Activated T-cell treated with anti-CD3 and anti-CD28 coated beads, Interleukin-2, amount 50 U/mL, for 4 hours (primary cell): ENCODE results near the gene PCSK1. TPM values are rescaled to one million over a fixed set of nuclear protein-coding genes. Genes with fewer than 3 reads are reported as not detected.

Experiments used
- ATAC-seq, 2 donors: fragments of 200-7000 bp; cut with Tn5 transposase; one replicate each; pipeline ENCODE4 v1.10.0; 2021
- DNase-seq: peaks from one replicate; pipeline ENCODE4 v3.0.0-alpha.2; 2020
- H3K27me3 Mint-ChIP-seq: one replicate; pipeline ENCODE4 v1.8.0; 2021; ENCODE audit warnings: low read depth, mixed read lengths
- H3K36me3 Mint-ChIP-seq: one replicate; pipeline ENCODE4 v1.8.0; 2022; ENCODE audit warnings: mixed read lengths; ENCODE audit not compliant: insufficient read depth
- H3K4me1 Mint-ChIP-seq: one replicate; pipeline ENCODE4 v1.8.0; 2021; ENCODE audit warnings: low read depth, mixed read lengths
- H3K4me3 Mint-ChIP-seq: one replicate; pipeline ENCODE4 v1.8.0; 2021; ENCODE audit warnings: mild to moderate bottlenecking, moderate library complexity, mixed read lengths
- H3K9me3 Mint-ChIP-seq: one replicate; pipeline ENCODE4 v1.8.0; 2021; ENCODE audit warnings: mixed read lengths
- total RNA-seq, 3 donors: library from RNA; stranded (reverse); gene quantifications; one replicate each; pipeline ENCODE4 v1.2.1, GENCODE V29; 2021

Gene PCSK1
- not detected for total RNA-seq

GRCh38 chr5:96433066-96433447, at the start of gene PCSK1:
TSS of gene PCSK1 (minus strand) at chr5:96433248. CDS start at chr5:96433042, 206 bp downstream.
- H3K4me3 Mint-ChIP-seq: no peak within 1 kb of the TSS
- H3K9me3 Mint-ChIP-seq: no peaks in the 10 kb centered on the region
- H3K4me1 Mint-ChIP-seq: peaks cover 17% of the 10 kb centered on the region
- DNase-seq (no peak), ATAC-seq (no peak)
- peaks cover 66% of the 10 kb centered on the region for H3K27me3 Mint-ChIP-seq
- no peaks in the 10 kb centered on the region for H3K36me3 Mint-ChIP-seq

DNA sequence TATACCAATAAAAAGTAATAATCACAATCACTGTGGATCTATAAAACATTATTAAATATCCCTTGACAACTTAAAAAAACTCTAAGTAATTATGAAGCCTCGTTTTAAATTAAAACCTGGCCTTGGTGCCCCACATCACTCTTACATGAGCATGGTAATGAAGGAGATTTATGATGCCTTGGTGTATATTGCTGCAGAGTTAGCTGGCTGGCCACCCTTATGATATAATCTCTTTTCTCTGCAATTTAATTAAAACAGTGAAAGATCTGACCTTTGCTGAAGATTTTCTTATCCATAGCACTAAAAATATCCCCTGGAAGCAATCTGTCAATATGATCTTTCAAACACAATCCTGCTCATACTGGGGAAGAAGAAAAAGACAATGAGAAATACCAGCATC, 48.8 kb upstream of the PCSK1 start:
- H3K36me3 Mint-ChIP-seq: no peaks in the 10 kb centered on the region
- ATAC-seq: no peak
- peaks cover 16% of the 10 kb centered on the region for H3K27me3 Mint-ChIP-seq
- H3K4me3 Mint-ChIP-seq: no peak overlapping the region
- DNase-seq: no peak
- H3K4me1 Mint-ChIP-seq: no peaks in the 10 kb centered on the region
- H3K9me3 Mint-ChIP-seq: no peaks in the 10 kb centered on the region

DNA sequence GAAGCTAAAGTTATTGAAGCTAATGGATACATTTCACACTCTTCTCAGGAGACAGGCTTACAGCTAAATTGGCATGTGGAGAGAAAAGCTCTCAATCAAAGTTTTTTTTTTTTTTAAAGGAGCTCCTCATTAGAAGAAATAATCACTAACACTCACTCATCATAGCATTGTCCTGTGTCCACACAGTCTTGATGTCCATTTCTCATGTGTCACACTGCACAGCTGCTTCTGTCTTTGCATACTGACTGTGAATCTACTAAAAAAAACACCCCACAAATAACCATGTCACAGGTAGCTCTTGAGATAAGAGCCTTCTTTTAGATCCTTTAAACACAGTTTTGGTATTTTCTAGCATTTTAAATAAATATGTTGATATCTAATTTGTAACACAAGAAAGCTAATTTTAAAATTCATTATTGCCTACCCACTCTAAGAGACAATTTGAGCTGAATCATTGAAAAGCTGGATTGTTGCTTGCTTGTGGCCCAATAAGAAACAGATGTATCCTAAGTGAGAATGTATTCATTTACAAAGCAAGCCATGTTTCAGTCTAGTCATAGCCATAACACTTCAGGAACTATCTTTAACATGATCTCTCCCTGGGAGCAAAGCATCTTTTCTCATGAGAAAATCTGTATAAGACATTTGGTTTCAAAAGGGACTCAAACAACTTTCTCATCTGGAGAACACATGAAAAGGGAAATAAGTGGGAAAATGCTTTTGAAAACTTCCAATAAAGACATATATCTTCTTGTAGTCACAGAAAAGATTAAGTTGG, 48.1 kb upstream of the PCSK1 start:
- Mint-ChIP-seq H3K4me1 (no peaks in the 10 kb centered on the region), H3K9me3 (no peaks in the 10 kb centered on the region), H3K36me3 (no peaks in the 10 kb centered on the region), H3K27me3 (peaks cover 11% of the 10 kb centered on the region), H3K4me3 (no peak overlapping the region)
- ATAC-seq (no peak), DNase-seq (no peak)

DNA sequence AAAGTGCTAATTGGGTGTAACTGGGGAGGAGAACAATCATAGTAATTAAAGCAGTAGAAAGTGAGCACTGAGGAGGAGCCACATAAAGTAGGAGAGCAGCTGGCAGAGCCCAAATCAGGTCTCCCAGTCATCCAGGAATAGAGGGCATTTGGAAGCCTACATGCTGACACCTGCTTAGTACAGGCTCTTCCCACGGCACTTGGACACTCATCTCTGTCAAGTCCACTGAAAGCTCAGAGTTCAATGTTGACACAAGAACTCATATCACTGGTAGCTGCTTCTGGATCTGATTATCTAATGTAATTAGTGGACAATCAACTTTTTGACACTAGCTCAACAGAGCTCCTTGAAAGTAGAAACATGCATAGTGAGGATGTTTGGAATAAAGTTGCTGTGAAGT, 45.9 kb upstream of the PCSK1 start:
- Mint-ChIP-seq H3K4me3 (no peak overlapping the region), H3K9me3 (no peaks in the 10 kb centered on the region), H3K36me3 (no peaks in the 10 kb centered on the region), H3K4me1 (no peaks in the 10 kb centered on the region), H3K27me3 (peaks cover 3% of the 10 kb centered on the region)
- ATAC-seq (no peak), DNase-seq (no peak)

- H3K9me3 Mint-ChIP-seq: no peaks in the 10 kb centered on the region
- no peaks in the 10 kb centered on the region for H3K4me1 Mint-ChIP-seq
- no peak for ATAC-seq
- no peak for DNase-seq
- no peak overlapping the region for H3K4me3 Mint-ChIP-seq
- no peaks in the 10 kb centered on the region for H3K27me3 Mint-ChIP-seq
- H3K36me3 Mint-ChIP-seq: no peaks in the 10 kb centered on the region
Measured at GRCh38 chr5:96476654-96477053, 43.6 kb upstream of the PCSK1 start.

DNA sequence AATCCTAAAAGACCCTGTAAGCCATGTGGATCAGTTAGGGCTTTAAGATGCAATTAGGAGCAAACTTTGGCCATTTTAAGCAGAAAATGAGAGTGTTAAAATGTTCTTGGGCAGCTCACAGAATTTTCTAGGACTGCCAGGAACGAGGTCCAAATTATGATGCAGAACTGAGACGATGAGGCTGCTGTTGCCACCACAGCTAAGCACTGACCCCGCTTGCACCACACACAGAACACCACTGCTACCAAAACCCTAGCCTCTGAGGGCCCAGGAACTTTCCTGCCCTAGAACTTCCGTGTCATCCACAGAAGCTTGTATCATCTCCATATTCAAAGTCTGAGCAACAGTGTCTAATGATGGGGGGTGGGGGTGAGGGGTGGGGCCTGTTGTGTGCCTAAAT, 41.0 kb upstream of the PCSK1 start:
- H3K27me3 Mint-ChIP-seq: no peaks in the 10 kb centered on the region
- DNase-seq: no peak
- no peaks in the 10 kb centered on the region for H3K9me3 Mint-ChIP-seq
- no peak for ATAC-seq
- no peaks in the 10 kb centered on the region for H3K4me1 Mint-ChIP-seq
- H3K36me3 Mint-ChIP-seq: no peaks in the 10 kb centered on the region
- H3K4me3 Mint-ChIP-seq: no peak overlapping the region

DNA sequence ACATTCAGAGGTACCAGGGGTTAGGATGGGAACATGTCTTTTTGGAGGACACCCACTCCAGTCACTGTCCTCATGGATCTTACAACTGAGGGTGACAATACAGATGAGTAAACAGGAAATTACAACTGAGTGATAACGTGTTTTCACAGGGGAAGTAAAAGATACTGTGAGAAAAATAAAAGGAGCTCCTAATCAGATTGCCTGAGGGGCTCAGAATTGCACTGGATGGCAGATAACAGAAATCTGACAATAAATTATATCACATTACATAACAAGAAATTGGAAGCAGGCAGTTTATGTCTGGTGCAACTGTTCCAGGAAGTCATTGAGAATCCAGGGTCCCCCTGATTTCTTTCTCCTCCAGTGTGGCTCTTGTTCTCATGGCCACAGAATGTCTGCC, 40.1 kb upstream of the PCSK1 start:
- DNase-seq: no peak
- peaks cover 3% of the 10 kb centered on the region for H3K27me3 Mint-ChIP-seq

GRCh38 chr5:96470785-96471184, 37.7 kb upstream of the PCSK1 start:
- Mint-ChIP-seq H3K27me3 (peaks cover 5% of the 10 kb centered on the region), H3K36me3 (no peaks in the 10 kb centered on the region), H3K4me3 (no peak overlapping the region), H3K9me3 (no peaks in the 10 kb centered on the region), H3K4me1 (no peaks in the 10 kb centered on the region)
- no peak for DNase-seq
- ATAC-seq: no peak

More for the DNA sequence above, 40.1 kb upstream of the PCSK1 start:
- H3K4me1 Mint-ChIP-seq: no peaks in the 10 kb centered on the region
- no peak for ATAC-seq
- H3K4me3 Mint-ChIP-seq: no peak overlapping the region
- no peaks in the 10 kb centered on the region for H3K36me3 Mint-ChIP-seq
- no peaks in the 10 kb centered on the region for H3K9me3 Mint-ChIP-seq

DNA sequence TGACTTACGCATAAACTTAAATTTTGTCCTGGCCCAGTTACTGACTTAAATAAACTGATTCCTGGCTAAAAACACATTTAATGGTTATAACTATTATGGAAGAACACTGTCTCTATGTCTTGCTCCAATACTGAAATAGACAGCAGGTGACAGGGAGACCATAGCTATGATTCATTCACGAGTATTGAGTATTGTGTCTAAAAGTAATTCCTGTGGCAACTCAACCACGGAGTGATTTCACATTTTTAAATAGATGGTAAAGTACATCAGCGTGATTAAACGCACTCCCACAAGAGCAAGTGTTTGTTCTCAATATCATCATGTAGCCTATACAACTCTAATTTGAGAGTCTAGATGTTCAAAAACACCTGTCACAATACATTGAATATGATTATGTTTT, 35.9 kb upstream of the PCSK1 start:
- H3K36me3 Mint-ChIP-seq: no peaks in the 10 kb centered on the region
- ATAC-seq: no peak
- H3K27me3 Mint-ChIP-seq: peaks cover 5% of the 10 kb centered on the region

GRCh38 chr5:96463091-96463490, 30.0 kb upstream of the PCSK1 start:
- no peaks in the 10 kb centered on the region for H3K9me3 Mint-ChIP-seq
- no peaks in the 10 kb centered on the region for H3K36me3 Mint-ChIP-seq
- no peaks in the 10 kb centered on the region for H3K4me1 Mint-ChIP-seq
- no peak overlapping the region for H3K4me3 Mint-ChIP-seq
- peaks cover 11% of the 10 kb centered on the region for H3K27me3 Mint-ChIP-seq
- DNase-seq (no peak), ATAC-seq (no peak)

More for the DNA sequence above, 35.9 kb upstream of the PCSK1 start:
- no peak for DNase-seq
- H3K9me3 Mint-ChIP-seq: no peaks in the 10 kb centered on the region
- H3K4me3 Mint-ChIP-seq: no peak overlapping the region
- no peaks in the 10 kb centered on the region for H3K4me1 Mint-ChIP-seq

GRCh38 chr5:96459313-96460121, 26.5 kb upstream of the PCSK1 start:
- Mint-ChIP-seq H3K4me3 (no peak overlapping the region), H3K9me3 (peaks cover 6% of the 10 kb centered on the region), H3K27me3 (peaks cover 9% of the 10 kb centered on the region), H3K4me1 (peaks cover 5% of the 10 kb centered on the region), H3K36me3 (no peaks in the 10 kb centered on the region)
- DNase-seq (no peak), ATAC-seq (no peak)

GRCh38 chr5:96458176-96458575, 25.1 kb upstream of the PCSK1 start:
- Mint-ChIP-seq H3K9me3 (peaks cover 6% of the 10 kb centered on the region), H3K4me3 (no peak overlapping the region), H3K27me3 (peaks cover 9% of the 10 kb centered on the region), H3K4me1 (peaks cover 5% of the 10 kb centered on the region), H3K36me3 (no peaks in the 10 kb centered on the region)
- ATAC-seq: no peak
- no peak for DNase-seq

GRCh38 chr5:96455789-96456188, 22.7 kb upstream of the PCSK1 start:
- DNase-seq (no peak), ATAC-seq (no peak)
- Mint-ChIP-seq H3K36me3 (no peaks in the 10 kb centered on the region), H3K27me3 (no peaks in the 10 kb centered on the region), H3K4me1 (peaks cover 5% of the 10 kb centered on the region), H3K4me3 (no peak overlapping the region), H3K9me3 (peaks cover 6% of the 10 kb centered on the region)

GRCh38 chr5:96453394-96453793, 20.3 kb upstream of the PCSK1 start:
- no peaks in the 10 kb centered on the region for H3K36me3 Mint-ChIP-seq
- H3K4me3 Mint-ChIP-seq: no peak overlapping the region
- peaks cover 6% of the 10 kb centered on the region for H3K27me3 Mint-ChIP-seq
- DNase-seq (no peak), ATAC-seq (no peak)
- peaks cover 5% of the 10 kb centered on the region for H3K4me1 Mint-ChIP-seq
- H3K9me3 Mint-ChIP-seq: peaks cover 6% of the 10 kb centered on the region

DNA sequence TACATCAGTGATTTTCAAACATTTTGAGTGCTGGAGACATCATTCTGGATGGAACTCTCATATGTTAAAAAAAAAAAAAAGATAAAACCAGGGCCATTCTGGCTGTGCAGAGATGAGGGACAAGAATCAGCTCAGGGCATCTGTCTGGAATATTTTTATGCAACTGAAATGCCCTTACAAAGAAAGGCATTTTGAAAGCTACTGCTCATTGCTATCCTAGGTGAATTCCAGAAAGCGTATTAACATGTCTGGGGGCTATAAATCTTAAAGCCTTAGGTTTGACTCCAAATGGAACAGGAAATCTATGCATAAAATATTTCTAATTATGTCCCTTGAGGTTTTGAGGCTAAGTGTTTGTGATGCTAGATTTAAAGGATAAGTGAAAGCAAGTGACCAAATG, 14.9 kb upstream of the PCSK1 start:
- Mint-ChIP-seq H3K9me3 (no peaks in the 10 kb centered on the region), H3K4me3 (no peak overlapping the region), H3K27me3 (peaks cover 28% of the 10 kb centered on the region), H3K4me1 (no peaks in the 10 kb centered on the region), H3K36me3 (no peaks in the 10 kb centered on the region)
- no peak for ATAC-seq
- DNase-seq: no peak
